Measurements from ENCODE around the gene PTAFR. TPM values are rescaled to one million over a fixed set of nuclear protein-coding genes. Genes with fewer than 3 reads are reported as not detected.

Gene PTAFR
- total and polyA plus RNA-seq, 2 donors (not counting 1 experiment from before 2014, with no cell fraction given) = 5.9 to 6.2 TPM

- DNase-seq = no peak
- no peaks in the 10 kb centered on the region for H3K27me3 Mint-ChIP-seq
- H3K27ac Mint-ChIP-seq = no peak overlapping the region
- H3K9me3 Mint-ChIP-seq (ENCODE audit: insufficient read depth) = no peaks in the 10 kb centered on the region
- ChIA-PET POLR2A (interaction anchor here (0.6 kb wide), 1 partner anchor 297 kb away, joined by 10 read pairs; no protein-coding TSS in a partner anchor), CTCF (interaction anchor here (0.6 to 1.8 kb wide), 6 partner anchors 8 to 47 kb away, joined by 3 to 8 read pairs (median 4); no protein-coding TSS in a partner anchor)
- no peak overlapping the region for H2AFZ ChIP-seq (ENCODE audit: insufficient read depth, low read depth, low read length, poor library complexity, severe bottlenecking)
- H4K20me1 ChIP-seq (ENCODE audit: control insufficient read depth, insufficient read depth, low read length, poor library complexity, severe bottlenecking) = no peaks in the 10 kb centered on the region
- no peak overlapping the region for H3K4me3 ChIP-seq (ENCODE audit: control extremely low read depth in 1 of 5, extremely low read depth in 1 of 5, insufficient read depth in 1 of 5, low read depth in 2 of 5, low read length in 4 of 5)
- H3K4me1 ChIP-seq (ENCODE audit: control insufficient read depth in 2 of 2, insufficient read depth in 2 of 2, low read length in 2 of 2) = no peaks in the 10 kb centered on the region
- no peak overlapping the region for H3K9ac ChIP-seq (ENCODE audit: low read length)
- TF ChIP-seq CTCF (IDR thresholded peaks at IDR 0.05) = no peak
- TF ChIP-seq EZH2 (IDR thresholded peaks at IDR 0.05; ENCODE audit: borderline replicate concordance, insufficient read depth, low read depth, low read length, poor library complexity, severe bottlenecking) = no peak
- H3K4me1 Mint-ChIP-seq = peaks cover 8% of the 10 kb centered on the region
- no peak overlapping the region for H3K27ac ChIP-seq (ENCODE audit: low read length in 2 of 2)
- WGBS (ENCODE audit: insufficient coverage) = 100% methylated on average over 4 of the region's 7 CpGs
- peaks cover 50% of the 10 kb centered on the region for H3K79me2 ChIP-seq (ENCODE audit: control insufficient read depth, insufficient read depth, low read length)
- H3K9me3 ChIP-seq (ENCODE audit: control extremely low read depth in 1 of 3, control insufficient read depth in 2 of 3, insufficient read depth in 1 of 3, low read length in 2 of 3) = no peaks in the 10 kb centered on the region
- H3K36me3 ChIP-seq (replicated peaks in 1 of 2; ENCODE audit: control extremely low read depth in 1 of 2, control insufficient read depth in 1 of 2, extremely low read depth in 1 of 2, insufficient read depth in 2 of 2, low read length in 1 of 2) = no peaks in the 10 kb centered on the region
- no peak overlapping the region for H3K4me3 Mint-ChIP-seq
- intact Hi-C loops (cut with micrococcal nuclease) = no loop called here
- H3K27me3 ChIP-seq (replicated peaks in 1 of 4; ENCODE audit: control extremely low read depth in 1 of 4, control insufficient read depth in 3 of 4, insufficient read depth in 4 of 4, low read length in 3 of 4) = no peaks in the 10 kb centered on the region
- ATAC-seq (ENCODE audit: low read depth) = no peak
- H3K4me2 ChIP-seq (replicated peaks; ENCODE audit: low read depth, low read length, poor library complexity, severe bottlenecking) = no peak overlapping the region
Observed at GRCh38 chr1:28162151-28162550, 14.3 kb downstream of the PTAFR start.

- H4K20me1 ChIP-seq (ENCODE audit: control insufficient read depth, insufficient read depth, low read length, poor library complexity, severe bottlenecking) = no peaks in the 10 kb centered on the region
- CTCF ChIA-PET = interaction anchor here (1.1 to 1.8 kb wide), 4 partner anchors 11 to 47 kb away, joined by 3 to 8 read pairs (median 4); no protein-coding TSS in a partner anchor
- WGBS (ENCODE audit: insufficient coverage) = 96% methylated on average over 3 of the region's 3 CpGs
Observed at GRCh38 chr1:28161751-28162150, 14.7 kb downstream of the PTAFR start.

More at GRCh38 chr1:28161751-28162150, 14.7 kb downstream of the PTAFR start:
- no peak overlapping the region for H3K27ac Mint-ChIP-seq
- no peak for TF ChIP-seq CTCF (IDR thresholded peaks at IDR 0.05)
- no peak for TF ChIP-seq EZH2 (IDR thresholded peaks at IDR 0.05; ENCODE audit: borderline replicate concordance, insufficient read depth, low read depth, low read length, poor library complexity, severe bottlenecking)
- POLR2A ChIA-PET = no interaction called here
- no peak overlapping the region for H3K4me3 Mint-ChIP-seq
- no peaks in the 10 kb centered on the region for H3K27me3 Mint-ChIP-seq
- Histone ChIP-seq H3K36me3 (replicated peaks in 1 of 2; ENCODE audit: control extremely low read depth in 1 of 2, control insufficient read depth in 1 of 2, extremely low read depth in 1 of 2, insufficient read depth in 2 of 2, low read length in 1 of 2) (no peaks in the 10 kb centered on the region), H3K9me3 (ENCODE audit: control extremely low read depth in 1 of 3, control insufficient read depth in 2 of 3, insufficient read depth in 1 of 3, low read length in 2 of 3) (no peaks in the 10 kb centered on the region), H3K4me2 (replicated peaks; ENCODE audit: low read depth, low read length, poor library complexity, severe bottlenecking) (no peak overlapping the region), H3K4me3 (ENCODE audit: control extremely low read depth in 1 of 5, extremely low read depth in 1 of 5, insufficient read depth in 1 of 5, low read depth in 2 of 5, low read length in 4 of 5) (no peak overlapping the region), H3K4me1 (ENCODE audit: control insufficient read depth in 2 of 2, insufficient read depth in 2 of 2, low read length in 2 of 2) (no peaks in the 10 kb centered on the region), H3K79me2 (ENCODE audit: control insufficient read depth, insufficient read depth, low read length) (peaks cover 46% of the 10 kb centered on the region), H3K27ac (ENCODE audit: low read length in 2 of 2) (no peak overlapping the region), H3K27me3 (replicated peaks in 1 of 4; ENCODE audit: control extremely low read depth in 1 of 4, control insufficient read depth in 3 of 4, insufficient read depth in 4 of 4, low read length in 3 of 4) (no peaks in the 10 kb centered on the region), H2AFZ (ENCODE audit: insufficient read depth, low read depth, low read length, poor library complexity, severe bottlenecking) (no peak overlapping the region), H3K9ac (ENCODE audit: low read length) (no peak overlapping the region)
- DNase-seq (no peak), ATAC-seq (ENCODE audit: low read depth) (no peak)
- intact Hi-C loops (cut with micrococcal nuclease) = no loop called here
- peaks cover 6% of the 10 kb centered on the region for H3K4me1 Mint-ChIP-seq
- H3K9me3 Mint-ChIP-seq (ENCODE audit: insufficient read depth) = no peaks in the 10 kb centered on the region

Data from B cell (primary cell).